ENCODE results near the gene CPA1.

DNA sequence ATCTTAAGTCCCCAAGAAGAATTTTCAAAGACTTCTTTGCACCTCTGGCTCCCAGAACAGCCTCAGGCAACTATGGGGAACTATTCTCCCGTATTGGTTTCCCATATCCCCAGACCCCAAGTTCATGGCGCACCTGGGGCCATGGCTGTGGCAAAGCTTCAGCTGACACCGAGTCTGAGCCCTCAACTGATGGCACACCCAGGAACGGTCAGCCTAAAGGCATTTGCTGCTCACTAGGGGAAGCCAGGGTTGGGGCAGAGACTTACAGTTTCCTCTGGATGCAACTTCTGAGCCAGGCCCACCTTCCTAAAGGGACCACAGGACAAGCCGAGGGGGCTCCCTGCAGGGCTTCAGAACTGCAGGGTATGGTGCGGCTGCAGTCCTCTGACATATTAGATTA, 13.7 kb upstream of the CPA1 start:
- TF ChIP-seq POLR2A (IDR thresholded peaks at IDR 0.05; ENCODE audit: low read length) (no peak), GATA1 (IDR thresholded peaks at IDR 0.05; ENCODE audit: low read depth, low read length) (no peak)
